ENCODE results near the gene TMEM53. TPM values are rescaled to one million over a fixed set of nuclear protein-coding genes. Genes with fewer than 3 reads are reported as not detected.

TMEM53 gene
- 11.5 TPM for total RNA-seq
- long read RNA-seq, transcript TMEM53-202 (3 exons, 2,310 nt) = major isoform, 15 of 34 reads
- long read RNA-seq, transcript TMEM53-205 (3 exons, 1,472 nt) = minor isoform, 6 of 34 reads
- long read RNA-seq, partial matches to known transcripts = 1 of 34 reads
- long read RNA-seq, other reads (novel, unspliced or antisense) = 5 of 34 reads

- H3K4me1 ChIP-seq = peaks cover 62% of the 10 kb centered on the region
- no peaks in the 10 kb centered on the region for H3K36me3 ChIP-seq
- peak; percentile 99 for DNase-seq
- H3K27me3 ChIP-seq (ENCODE audit: low read depth) = no peaks in the 10 kb centered on the region
- intact Hi-C loops (cut with micrococcal nuclease) = no loop called here
- no peak for TF ChIP-seq CTCF (IDR thresholded peaks at IDR 0.05; ENCODE audit: borderline replicate concordance)
- no peaks in the 10 kb centered on the region for H3K9me3 ChIP-seq (replicated peaks)
- peak within 1 kb of the TSS; percentile 74 for H3K4me3 ChIP-seq
- peak within 1 kb of the TSS; percentile 97 for H3K27ac ChIP-seq (replicated peaks)
These were observed at the start of gene TMEM53, which contains the start of gene ARMH1 for GRCh38 chr1:44674113-44675000. Gene TMEM53 (minus strand): TSS chr1:44674481. CDS start chr1:44674391, 90 bp downstream. Gene ARMH1 (plus strand): TSS chr1:44674714. CDS start chr1:44689698, 14,984 bp downstream.

- H3K36me3 ChIP-seq = no peaks in the 10 kb centered on the region
- no peaks in the 10 kb centered on the region for H3K9me3 ChIP-seq (replicated peaks)
- intact Hi-C loops (cut with micrococcal nuclease) = no loop called here
- no peaks in the 10 kb centered on the region for H3K4me1 ChIP-seq
- H3K27ac ChIP-seq (replicated peaks) = no peak overlapping the region
- H3K4me3 ChIP-seq = no peak overlapping the region
- peaks cover 20% of the 10 kb centered on the region for H3K27me3 ChIP-seq (ENCODE audit: low read depth)
- DNase-seq = peak; percentile 29
- TF ChIP-seq CTCF (IDR thresholded peaks at IDR 0.05; ENCODE audit: borderline replicate concordance) = no peak
These were observed 49.4 kb upstream of the TMEM53 start for GRCh38 chr1:44723496-44724295.

GRCh38 chr1:44723064-44723463, 48.8 kb upstream of the TMEM53 start:
- intact Hi-C loops (cut with micrococcal nuclease) = no loop called here
- Histone ChIP-seq H3K27me3 (ENCODE audit: low read depth) (peaks cover 20% of the 10 kb centered on the region), H3K4me3 (no peak overlapping the region), H3K27ac (replicated peaks) (no peak overlapping the region), H3K36me3 (no peaks in the 10 kb centered on the region), H3K4me1 (no peaks in the 10 kb centered on the region), H3K9me3 (replicated peaks) (no peaks in the 10 kb centered on the region)
- DNase-seq = no peak
- no peak for TF ChIP-seq CTCF (IDR thresholded peaks at IDR 0.05; ENCODE audit: borderline replicate concordance)

GRCh38 chr1:44721485-44722361, 47.4 kb upstream of the TMEM53 start:
- Histone ChIP-seq H3K36me3 (no peaks in the 10 kb centered on the region), H3K4me3 (no peak overlapping the region), H3K27me3 (ENCODE audit: low read depth) (peaks cover 20% of the 10 kb centered on the region), H3K9me3 (replicated peaks) (no peaks in the 10 kb centered on the region), H3K27ac (replicated peaks) (peak overlapping the region; percentile 9), H3K4me1 (no peaks in the 10 kb centered on the region)
- DNase-seq = peak; percentile 23
- intact Hi-C loops (cut with micrococcal nuclease) = no loop called here
- no peak for TF ChIP-seq CTCF (IDR thresholded peaks at IDR 0.05; ENCODE audit: borderline replicate concordance)

Data from left ventricle myocardium inferior (tissue), 1 donor.